ENCODE data around the gene PABPN1L.

Gene PABPN1L

GRCh38 chr16:88866151-88866920 lies at the start of gene PABPN1L:
TSS of gene PABPN1L (minus strand) at chr16:88866660. CDS start at chr16:88866606, 54 bp downstream.
- DNase-seq: no peak

GRCh38 chr16:88915639-88916327 lies 49.3 kb upstream of the PABPN1L start:
- DNase-seq: no peak

GRCh38 chr16:88914750-88915368 lies 48.4 kb upstream of the PABPN1L start:
- no peak for DNase-seq

GRCh38 chr16:88913870-88914269 lies 47.4 kb upstream of the PABPN1L start:
- DNase-seq: no peak

- no peak for DNase-seq
Measured at GRCh38 chr16:88913001-88913612, 46.6 kb upstream of the PABPN1L start.

- no peak for DNase-seq
Measured at GRCh38 chr16:88912556-88912955, 46.1 kb upstream of the PABPN1L start.

- no peak for DNase-seq
Measured at GRCh38 chr16:88911946-88912310, 45.5 kb upstream of the PABPN1L start.

GRCh38 chr16:88911136-88911945 lies 44.9 kb upstream of the PABPN1L start:
- no peak for DNase-seq

- no peak for DNase-seq
Measured at GRCh38 chr16:88910284-88911135, 44.0 kb upstream of the PABPN1L start.

GRCh38 chr16:88909431-88910210 lies 43.2 kb upstream of the PABPN1L start:
- no peak for DNase-seq

GRCh38 chr16:88908307-88908706 lies 41.8 kb upstream of the PABPN1L start:
- DNase-seq: no peak

GRCh38 chr16:88907768-88908167 lies 41.3 kb upstream of the PABPN1L start:
- no peak for DNase-seq

GRCh38 chr16:88906535-88907105 lies 40.2 kb upstream of the PABPN1L start:
- no peak for DNase-seq

GRCh38 chr16:88906020-88906419 lies 39.6 kb upstream of the PABPN1L start:
- no peak for DNase-seq

- DNase-seq: peak; percentile 56
Measured at GRCh38 chr16:88905563-88905962, 39.1 kb upstream of the PABPN1L start.

- no peak for DNase-seq
Measured at GRCh38 chr16:88904676-88905365, 38.4 kb upstream of the PABPN1L start.

- no peak for DNase-seq
Measured at GRCh38 chr16:88903267-88903666, 36.8 kb upstream of the PABPN1L start.

- DNase-seq: no peak
Measured at GRCh38 chr16:88902744-88903143, 36.3 kb upstream of the PABPN1L start.

- no peak for DNase-seq
Measured at GRCh38 chr16:88901718-88902337, 35.4 kb upstream of the PABPN1L start.
